GM12878 (cell line): ENCODE measurements around the gene SLC25A46. TPM values are rescaled to one million over a fixed set of nuclear protein-coding genes. Genes with fewer than 3 reads are reported as not detected.

Experiments
- ATAC-seq: fragments of 200-7000 bp; cut with Tn5 transposase; 3 replicates; pipeline ENCODE4 v1.9.1; 2020; ENCODE audit warnings: mild to moderate bottlenecking, moderate library complexity
- BruUV-seq: library from RNA; stranded (reverse); fragments of 400-500 nt; replicated peaks from 2 replicates; lab custom pipeline; 2021; lab: Mats Ljungman, UMichigan
- CTCF ChIA-PET: fragments of 300-600 bp; sonication (Branson Sonifier 250); formaldehyde crosslinking; extraction: SDS; loops from one replicate; lab custom pipeline; 2021; ENCODE audit warnings: inconsistent platforms; lab: Yijun Ruan, JAX
- POLR2A ChIA-PET: fragments of 350-600 bp; formaldehyde crosslinking; extraction: SDS; loops from one replicate; lab custom pipeline; 2021; ENCODE audit warnings: inconsistent platforms; lab: Charles Lee
- RAD21 ChIA-PET: fragments of 300-600 bp; sonication (Branson Sonifier 250); formaldehyde crosslinking; loops from one replicate; lab custom pipeline; 2023; ENCODE audit warnings: antibody characterized with exemption; ENCODE audit not compliant: unreplicated experiment; lab: Charles Lee
- SMC1A ChIA-PET: fragments of 300-600 bp; sonication (Branson Sonifier 250); formaldehyde crosslinking; loops from one replicate; lab custom pipeline; 2023; ENCODE audit not compliant: unreplicated experiment, uncharacterized antibody; lab: Charles Lee
- DNase-seq: peaks from one replicate; pipeline ENCODE4 v3.0.0-alpha.2; 2011; ENCODE audit warnings: low read depth, low spot score
- FAIRE-seq: peaks from 3 replicates; lab custom pipeline; 2011; peaks lifted over from hg19 to GRCh38; lab: Jason Lieb, UNC
- H2AFZ ChIP-seq: 2 replicates; pipeline ENCODE4 v1.6.0; 2011; ENCODE audit warnings: low read depth, low read length, control low read depth; ENCODE audit not compliant: control insufficient read depth
- H3K27ac ChIP-seq: 2 replicates; pipeline ENCODE4 v1.5.1; 2011; ENCODE audit warnings: control low read depth; ENCODE audit not compliant: control insufficient read depth, insufficient read depth
- H3K27me3 ChIP-seq, 2 experiments: replicated peaks in 1 of 2; 2 replicates each; pipeline versions ENCODE4 v1.6.0 to v1.6.1; 2011; ENCODE audit warnings: low read length in 1 of 2; ENCODE audit not compliant: control insufficient read depth in 2 of 2, insufficient read depth in 2 of 2
- H3K36me3 ChIP-seq, 2 experiments: 2 replicates each; pipeline ENCODE4 v1.5.1; 2011; ENCODE audit warnings: low read length in 1 of 2; ENCODE audit not compliant: control insufficient read depth in 2 of 2, insufficient read depth in 2 of 2
- H3K4me1 ChIP-seq: 2 replicates; pipeline ENCODE4 v1.6.1; 2011; ENCODE audit warnings: mild to moderate bottlenecking, low read length, moderate library complexity, mixed read lengths; ENCODE audit not compliant: control insufficient read depth, insufficient read depth
- H3K4me2 ChIP-seq: 2 replicates; pipeline ENCODE4 v1.6.0; 2011; ENCODE audit warnings: control low read depth; ENCODE audit not compliant: control insufficient read depth, insufficient read depth
- H3K4me3 ChIP-seq: fragments of 200-600 bp; sonication (generic); 2 replicates; pipeline ENCODE4 v1.5.1; 2016
- H3K79me2 ChIP-seq: 2 replicates; pipeline ENCODE4 v1.6.0; 2011; ENCODE audit warnings: low read length; ENCODE audit not compliant: control insufficient read depth, insufficient read depth
- H3K9ac ChIP-seq: 2 replicates; pipeline ENCODE4 v1.8.0; 2011; ENCODE audit warnings: low read length, control low read depth, mixed read lengths; ENCODE audit not compliant: control insufficient read depth, insufficient read depth
- H3K9me3 ChIP-seq: replicated peaks from 3 replicates; pipeline ENCODE4 v1.5.1; 2011; ENCODE audit warnings: mild to moderate bottlenecking, low read length; ENCODE audit not compliant: control insufficient read depth, insufficient read depth
- H4K20me1 ChIP-seq: 2 replicates; pipeline ENCODE4 v1.6.0; 2011; ENCODE audit not compliant: control insufficient read depth, insufficient read depth
- ATF7 ChIP-seq: fragments of 450-650 bp; IDR thresholded peaks from 2 replicates; pipeline ENCODE4 v1.6.1; 2016; ENCODE audit warnings: low read depth, mild to moderate bottlenecking
- BHLHE40 ChIP-seq, 2 experiments: fragments of 450-650 bp in 1 of 2; IDR thresholded peaks; 2 replicates each; pipeline ENCODE4 v1.6.1; 2011 to 2017; ENCODE audit warnings: low read depth in 2 of 2, borderline replicate concordance in 1 of 2, improper control_type of control experiment in 1 of 2, low read length in 1 of 2, mild to moderate bottlenecking in 1 of 2
- CHD4 ChIP-seq: fragments of 200-600 bp; sonication (generic); IDR thresholded peaks from 2 replicates; pipeline ENCODE4 v1.6.1; 2016; ENCODE audit warnings: mild to moderate bottlenecking
- E4F1 ChIP-seq: fragments of 450-650 bp; IDR thresholded peaks from 2 replicates; pipeline ENCODE4 v1.6.1; 2018; ENCODE audit warnings: borderline replicate concordance, mild to moderate bottlenecking; ENCODE audit not compliant: partially characterized antibody
- GATAD2B ChIP-seq: fragments of 450-650 bp; conservative IDR thresholded peaks from 2 replicates; pipeline ENCODE4 v1.6.1; 2017; ENCODE audit warnings: low read depth, mild to moderate bottlenecking, moderate library complexity
- MEF2A ChIP-seq: IDR thresholded peaks from 2 replicates; pipeline ENCODE4 v1.6.1; 2011; ENCODE audit warnings: low read depth, mild to moderate bottlenecking, low read length, moderate library complexity; ENCODE audit not compliant: insufficient read depth
- NR2C2 ChIP-seq: IDR thresholded peaks from 2 replicates; pipeline ENCODE4 v1.6.1; 2011; ENCODE audit warnings: borderline replicate concordance, low read depth; ENCODE audit not compliant: control insufficient read depth, insufficient read length
- PKNOX1 ChIP-seq: fragments of 450-650 bp; IDR thresholded peaks from 2 replicates; pipeline ENCODE4 v1.6.1; 2016; ENCODE audit warnings: mild to moderate bottlenecking
- SMAD5 ChIP-seq: IDR thresholded peaks from 2 replicates; pipeline ENCODE4 v1.6.1; 2016; ENCODE audit warnings: antibody characterized with exemption, low read depth
- SMARCA5 ChIP-seq: fragments of 450-650 bp; IDR thresholded peaks from 2 replicates; pipeline ENCODE4 v1.6.1; 2017; ENCODE audit warnings: mild to moderate bottlenecking
- SPI1 ChIP-seq: IDR thresholded peaks from 2 replicates; pipeline ENCODE4 v1.6.1; 2011; ENCODE audit warnings: low read depth, mild to moderate bottlenecking, low read length, moderate library complexity, borderline replicate concordance; ENCODE audit not compliant: insufficient read depth
- USF1 ChIP-seq: IDR thresholded peaks from 2 replicates; pipeline ENCODE4 v1.6.1; 2011; ENCODE audit warnings: borderline replicate concordance, low read depth, mild to moderate bottlenecking, moderate library complexity, mixed read lengths, low read length; ENCODE audit not compliant: insufficient read depth; ENCODE audit errors: extremely low read length
- YBX1 ChIP-seq: fragments of 450-650 bp; IDR thresholded peaks from 2 replicates; pipeline ENCODE4 v1.6.1; 2016; ENCODE audit warnings: antibody characterized with exemption
- in situ Hi-C: fragments of 300-500 bp; cut with MboI; formaldehyde crosslinking; loops from 9 replicates; pipeline ENCODE4 v1.14.3; 2018; ENCODE audit warnings: mixed read lengths
- intact Hi-C: fragments of 100-400 bp; cut with micrococcal nuclease; formaldehyde crosslinking; loops from one replicate; pipeline ENCODE4 v1.14.2; 2022; ENCODE audit not compliant: unreplicated experiment
- polyA plus RNA-seq, 11 experiments: library from polyadenylated mRNA; depleted of rRNA in 4 of 11; unstranded in 6 of 11; stranded (reverse) in 5 of 11; fragments of >200 nt; fragmentation: Nextera tagmentation in 4 of 11; fragmentation: Illumina TruSeq in 1 of 11; extraction: Ambion mirVana in 4 of 11; extraction: Trizol in 1 of 11; gene quantifications; 1 replicate in 1 of 11; 2 replicates in 10 of 11; pipeline versions ENCODE4 v1.2.1 to v1.2.3, GENCODE V29; 2011 to 2016; ENCODE audit warnings: inconsistent platforms in 2 of 11, missing spikeins in 2 of 11, low read depth in 1 of 11
- total RNA-seq, 4 experiments: library from RNA; depleted of rRNA in 3 of 4; stranded (reverse); fragments of >200 nt in 3 of 4; fragmentation: Illumina TruSeq in 1 of 4; extraction: Trizol in 1 of 4; gene quantifications; 2 replicates each; pipeline versions ENCODE4 v1.2.1 to v1.2.3, GENCODE V29; 2013 to 2021

SLC25A46 gene
- total and polyA plus RNA-seq, 10 of the 15 experiments (the other 5 are each of a cell fraction or from before 2014, with no cell fraction given) = 18.0 to 89.6 (median 68.2) TPM

- no peaks in the 10 kb centered on the region for H3K36me3 ChIP-seq
- TF ChIP-seq SMARCA5 (no peak), MEF2A (no peak), PKNOX1 (no peak), NR2C2 (no peak), GATAD2B (no peak), ATF7 (no peak), SMAD5 (no peak), SPI1 (no peak), USF1 (no peak), E4F1 (no peak), BHLHE40 (IDR thresholded peaks at IDR 0.05; ENCODE audit: borderline replicate concordance in 1 of 2, low read depth in 2 of 2, low read length in 1 of 2) (no peak), YBX1 (no peak), CHD4 (no peak)
- TF ChIP-seq, all 136 proteins: peak for 0
- no peak overlapping the region for H3K9ac ChIP-seq
- no peak overlapping the region for H2AFZ ChIP-seq
- DNase-seq (no peak), ATAC-seq (no peak), FAIRE-seq (no peak)
- in situ Hi-C loops (no loop called here), intact Hi-C loops (no loop called here)
- no peak overlapping the region for H3K27ac ChIP-seq
- H3K4me3 ChIP-seq = no peak overlapping the region
- no peak overlapping the region for H3K4me2 ChIP-seq
- H3K27me3 ChIP-seq = no peaks in the 10 kb centered on the region
- ChIA-PET SMC1A (no interaction called here), RAD21 (no interaction called here), CTCF (no interaction called here), POLR2A (no interaction called here)
- BruUV-seq = no TSS peak
- no peaks in the 10 kb centered on the region for H4K20me1 ChIP-seq
- H3K4me1 ChIP-seq = no peaks in the 10 kb centered on the region
- no peaks in the 10 kb centered on the region for H3K79me2 ChIP-seq
- H3K9me3 ChIP-seq = no peaks in the 10 kb centered on the region
These were observed 33.5 kb upstream of the SLC25A46 start for GRCh38 chr5:110705349-110705748.
